Loucy (cell line): ENCODE data around the gene HUS1.

Source experiments
- H2AFZ ChIP-seq: fragments of 200-600 bp; sonication (generic); 2 replicates; pipeline ENCODE4 v1.6.0; 2016; ENCODE audit warnings: antibody characterized with exemption, mild to moderate bottlenecking, low read length, moderate library complexity
- H3F3A ChIP-seq: fragments of 200-600 bp; 2 replicates; pipeline ENCODE4 v1.6.0; 2016; ENCODE audit warnings: antibody characterized with exemption, low read depth, mild to moderate bottlenecking
- H3K27me3 ChIP-seq: fragments of 200-600 bp; sonication (generic); 2 replicates; pipeline ENCODE4 v1.6.1; 2014; ENCODE audit warnings: low read length, mild to moderate bottlenecking; ENCODE audit not compliant: insufficient read depth, poor library complexity, severe bottlenecking
- H3K36me3 ChIP-seq: fragments of 200-600 bp; sonication (generic); 2 replicates; pipeline ENCODE4 v1.6.1; 2016; ENCODE audit warnings: low read length; ENCODE audit not compliant: insufficient read depth
- H3K4me1 ChIP-seq: fragments of 200-600 bp; sonication (generic); 2 replicates; pipeline ENCODE4 v1.5.1; 2014; ENCODE audit warnings: low read length, mild to moderate bottlenecking; ENCODE audit not compliant: insufficient read depth, poor library complexity, severe bottlenecking
- H3K4me2 ChIP-seq: fragments of 200-600 bp; sonication (generic); 2 replicates; pipeline ENCODE4 v1.6.0; 2014; ENCODE audit warnings: antibody characterized with exemption, low read length, low read depth, mild to moderate bottlenecking; ENCODE audit not compliant: poor library complexity, severe bottlenecking
- H3K4me3 ChIP-seq: fragments of 200-600 bp; sonication (generic); 2 replicates; pipeline ENCODE4 v1.5.1; 2014; ENCODE audit warnings: low read length, mild to moderate bottlenecking, mixed read lengths; ENCODE audit not compliant: poor library complexity, severe bottlenecking
- H3K79me2 ChIP-seq: fragments of 200-600 bp; sonication (generic); 2 replicates; pipeline ENCODE4 v1.6.1; 2014; ENCODE audit warnings: low read length; ENCODE audit not compliant: insufficient read depth
- H3K9ac ChIP-seq: fragments of 200-600 bp; sonication (generic); 2 replicates; pipeline ENCODE4 v1.6.0; 2014; ENCODE audit warnings: mild to moderate bottlenecking, low read depth, low read length, moderate library complexity; ENCODE audit not compliant: poor library complexity, severe bottlenecking
- H3K9me2 ChIP-seq: fragments of 200-600 bp; sonication (generic); replicated peaks from 2 replicates; pipeline ENCODE4 v1.6.1; 2016; ENCODE audit warnings: low read depth, low read length, mixed read lengths
- H3K9me3 ChIP-seq: fragments of 200-600 bp; sonication (generic); 2 replicates; pipeline ENCODE4 v1.6.1; 2014; ENCODE audit warnings: mild to moderate bottlenecking, antibody characterized with exemption, low read length, low read depth; ENCODE audit not compliant: insufficient read depth
- H4K20me1 ChIP-seq: fragments of 200-600 bp; sonication (generic); 2 replicates; pipeline ENCODE4 v1.6.0; 2014; ENCODE audit warnings: antibody characterized with exemption, low read length, mild to moderate bottlenecking; ENCODE audit not compliant: insufficient read depth, poor library complexity, severe bottlenecking
- EZH2phosphoT487 ChIP-seq: fragments of 200-600 bp; IDR thresholded peaks from 2 replicates; pipeline ENCODE4 v1.6.1; 2018; ENCODE audit warnings: antibody characterized with exemption, mild to moderate bottlenecking, moderate library complexity, borderline replicate concordance
- TF ChIP-seq, protein P1 (sequence below): fragments of 200-600 bp; sonication (generic); conservative IDR thresholded peaks from 2 replicates; pipeline ENCODE4 v1.5.1; 2014; ENCODE audit warnings: mild to moderate bottlenecking, antibody characterized with exemption, low read length

The HUS1 gene

GRCh38 chr7:47914717-47915615 is 64.4 kb downstream of the HUS1 start:
- no peaks in the 10 kb centered on the region for H3K27me3 ChIP-seq
- no peaks in the 10 kb centered on the region for H3K9me3 ChIP-seq
- H3K4me3 ChIP-seq, result no peak overlapping the region
- no peaks in the 10 kb centered on the region for H3K4me1 ChIP-seq
- H3K9ac ChIP-seq, result no peak overlapping the region
- no peak overlapping the region for H2AFZ ChIP-seq
- H3F3A ChIP-seq, result no peaks in the 10 kb centered on the region
- TF ChIP-seq, protein P1, sequence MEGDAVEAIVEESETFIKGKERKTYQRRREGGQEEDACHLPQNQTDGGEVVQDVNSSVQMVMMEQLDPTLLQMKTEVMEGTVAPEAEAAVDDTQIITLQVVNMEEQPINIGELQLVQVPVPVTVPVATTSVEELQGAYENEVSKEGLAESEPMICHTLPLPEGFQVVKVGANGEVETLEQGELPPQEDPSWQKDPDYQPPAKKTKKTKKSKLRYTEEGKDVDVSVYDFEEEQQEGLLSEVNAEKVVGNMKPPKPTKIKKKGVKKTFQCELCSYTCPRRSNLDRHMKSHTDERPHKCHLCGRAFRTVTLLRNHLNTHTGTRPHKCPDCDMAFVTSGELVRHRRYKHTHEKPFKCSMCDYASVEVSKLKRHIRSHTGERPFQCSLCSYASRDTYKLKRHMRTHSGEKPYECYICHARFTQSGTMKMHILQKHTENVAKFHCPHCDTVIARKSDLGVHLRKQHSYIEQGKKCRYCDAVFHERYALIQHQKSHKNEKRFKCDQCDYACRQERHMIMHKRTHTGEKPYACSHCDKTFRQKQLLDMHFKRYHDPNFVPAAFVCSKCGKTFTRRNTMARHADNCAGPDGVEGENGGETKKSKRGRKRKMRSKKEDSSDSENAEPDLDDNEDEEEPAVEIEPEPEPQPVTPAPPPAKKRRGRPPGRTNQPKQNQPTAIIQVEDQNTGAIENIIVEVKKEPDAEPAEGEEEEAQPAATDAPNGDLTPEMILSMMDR, result no peak
- TF ChIP-seq EZH2phosphoT487, result no peak
- no peaks in the 10 kb centered on the region for H3K36me3 ChIP-seq
- no peaks in the 10 kb centered on the region for H4K20me1 ChIP-seq
- no peaks in the 10 kb centered on the region for H3K9me2 ChIP-seq
- no peaks in the 10 kb centered on the region for H3K79me2 ChIP-seq
- H3K4me2 ChIP-seq, result no peak overlapping the region
